NT2/D1 (cell line): Measurements from ENCODE around the gene NCOR1.

ENCODE experiments used
- YY1 ChIP-seq: IDR thresholded peaks from 2 replicates; pipeline ENCODE4 v1.6.1; 2011; ENCODE audit not compliant: insufficient read length, insufficient read depth
- ZNF274 ChIP-seq: IDR thresholded peaks from 2 replicates; pipeline ENCODE4 v1.6.1; 2011; ENCODE audit warnings: mild to moderate bottlenecking, low read depth, low read length

DNA sequence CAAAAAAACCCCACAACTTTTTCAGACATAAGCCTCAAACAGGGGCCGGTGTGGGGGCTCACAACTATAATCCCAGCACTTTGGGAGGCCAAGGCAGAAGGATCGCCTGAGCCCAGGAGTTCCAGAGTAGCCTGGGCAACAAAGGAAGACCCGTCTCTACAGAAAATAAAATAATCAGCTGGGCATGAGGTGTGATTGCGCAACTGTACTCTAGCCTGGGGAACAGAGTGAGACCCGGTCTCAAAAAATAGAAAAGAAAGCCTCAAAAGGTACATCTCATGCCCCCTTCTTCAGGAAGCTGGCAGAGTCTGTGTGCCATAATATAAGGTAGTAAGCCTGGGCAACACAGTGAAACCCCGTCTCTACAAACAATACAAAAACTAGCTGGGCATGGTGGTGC is 219.0 kb downstream of the NCOR1 start:
- TF ChIP-seq ZNF274 (no peak), YY1 (no peak)
